Smooth muscle cell (in vitro differentiated cells): ENCODE measurements around the gene MYO6. TPM values are rescaled to one million over a fixed set of nuclear protein-coding genes. Genes with fewer than 3 reads are reported as not detected.

Experiments
- DNase-seq: peaks from one replicate; lab custom pipeline; 2025; ENCODE audit not compliant: unreplicated experiment; lab: John Stamatoyannopoulos, UW
- H2AFZ ChIP-seq: fragments of 200-600 bp; sonication (generic); 2 replicates; pipeline ENCODE4 v1.6.0; 2016; ENCODE audit warnings: antibody characterized with exemption, low read depth, mild to moderate bottlenecking
- H3F3A ChIP-seq: fragments of 200-600 bp; sonication (generic); 2 replicates; pipeline ENCODE4 v1.6.0; 2017; ENCODE audit warnings: antibody characterized with exemption, low read depth
- H3K27ac ChIP-seq: fragments of 200-600 bp; sonication (generic); 2 replicates; pipeline ENCODE4 v1.5.1; 2016; ENCODE audit warnings: low read depth, mild to moderate bottlenecking
- H3K27me3 ChIP-seq: fragments of 200-600 bp; sonication (generic); 2 replicates; pipeline ENCODE4 v1.6.1; 2016; ENCODE audit warnings: low read depth, mild to moderate bottlenecking
- H3K36me3 ChIP-seq: fragments of 200-600 bp; sonication (generic); 2 replicates; pipeline ENCODE4 v1.5.1; 2016; ENCODE audit warnings: low read depth
- H3K4me1 ChIP-seq: fragments of 200-600 bp; sonication (generic); 2 replicates; pipeline ENCODE4 v1.5.1; 2016; ENCODE audit warnings: low read depth
- H3K4me2 ChIP-seq: fragments of 200-600 bp; sonication (generic); 2 replicates; pipeline ENCODE4 v1.6.0; 2016; ENCODE audit warnings: mild to moderate bottlenecking
- H3K4me3 ChIP-seq: fragments of 200-600 bp; sonication (generic); 2 replicates; pipeline ENCODE4 v1.5.1; 2016; ENCODE audit warnings: mild to moderate bottlenecking
- H3K79me2 ChIP-seq: fragments of 200-600 bp; sonication (generic); 2 replicates; pipeline ENCODE4 v1.6.0; 2016; ENCODE audit warnings: low read depth, mild to moderate bottlenecking
- H3K9ac ChIP-seq: fragments of 200-600 bp; sonication (generic); 2 replicates; pipeline ENCODE4 v1.6.0; 2016; ENCODE audit warnings: low read depth
- H3K9me3 ChIP-seq: fragments of 200-600 bp; sonication (generic); replicated peaks from 2 replicates; pipeline ENCODE4 v1.5.1; 2016; ENCODE audit warnings: low read depth
- H4K20me1 ChIP-seq: fragments of 200-600 bp; sonication (generic); 2 replicates; pipeline ENCODE4 v1.6.0; 2016; ENCODE audit warnings: low read depth
- CTCF ChIP-seq: fragments of 200-600 bp; sonication (generic); IDR thresholded peaks from 2 replicates; pipeline ENCODE4 v1.5.1; 2017; ENCODE audit warnings: borderline replicate concordance, mild to moderate bottlenecking, antibody characterized with exemption; ENCODE audit not compliant: insufficient read depth, poor library complexity, severe bottlenecking
- WGBS: methylation state at CpG from one replicate; pipeline ENCODE4 v1.1.7; 2016; ENCODE audit warnings: low lambda C conversion rate; 5-methylcytosine and 5-hydroxymethylcytosine counted together
- polyA plus RNA-seq: library from polyadenylated mRNA; unstranded; fragments of >200 nt; fragmentation: Nextera tagmentation; extraction: Ambion mirVana; gene quantifications from 2 replicates; pipeline ENCODE4 v1.2.1, GENCODE V29; 2016
- total RNA-seq: library from RNA; depleted of rRNA; stranded (reverse); fragments of >200 nt; gene quantifications from 2 replicates; pipeline ENCODE4 v1.2.3, GENCODE V29; 2014

Gene MYO6
- total and polyA plus RNA-seq, 2 experiments from 2014 or later: 10.6 to 22.1 TPM

- Histone ChIP-seq H3K79me2 (no peaks in the 10 kb centered on the region), H3K4me1 (no peaks in the 10 kb centered on the region), H3K27ac (no peak overlapping the region), H3K36me3 (no peaks in the 10 kb centered on the region), H3K9ac (no peak overlapping the region), H2AFZ (no peak overlapping the region), H4K20me1 (no peaks in the 10 kb centered on the region), H3F3A (no peaks in the 10 kb centered on the region), H3K9me3 (no peaks in the 10 kb centered on the region), H3K4me3 (no peak overlapping the region), H3K4me2 (no peak overlapping the region), H3K27me3 (no peaks in the 10 kb centered on the region)
- TF ChIP-seq CTCF: no peak
- no peak for DNase-seq
- WGBS: 97% methylated on average over 2 of the region's 2 CpGs
These were observed 93.7 kb downstream of the MYO6 start for GRCh38 chr6:75842732-75843131.

GRCh38 chr6:75843396-75843795, 94.4 kb downstream of the MYO6 start:
- no peaks in the 10 kb centered on the region for H3K27me3 ChIP-seq
- H3K9ac ChIP-seq: no peak overlapping the region

GRCh38 chr6:75848274-75848673, 99.2 kb downstream of the MYO6 start:
- Histone ChIP-seq H4K20me1 (no peaks in the 10 kb centered on the region), H3K27ac (no peak overlapping the region), H3K4me2 (no peak overlapping the region), H3K79me2 (no peaks in the 10 kb centered on the region), H3K9me3 (no peaks in the 10 kb centered on the region), H3K4me1 (peaks cover 4% of the 10 kb centered on the region), H3K36me3 (no peaks in the 10 kb centered on the region), H3K4me3 (no peak overlapping the region), H3K27me3 (no peaks in the 10 kb centered on the region), H3F3A (peaks cover 10% of the 10 kb centered on the region), H3K9ac (no peak overlapping the region), H2AFZ (no peak overlapping the region)
- TF ChIP-seq CTCF: no peak
- WGBS: 96% methylated on average over 4 of the region's 4 CpGs
- no peak for DNase-seq

More at GRCh38 chr6:75843396-75843795, 94.4 kb downstream of the MYO6 start:
- H4K20me1 ChIP-seq: no peaks in the 10 kb centered on the region
- no peak for DNase-seq
- H3K36me3 ChIP-seq: no peaks in the 10 kb centered on the region
- no peaks in the 10 kb centered on the region for H3F3A ChIP-seq
- H3K4me3 ChIP-seq: no peak overlapping the region
- no peaks in the 10 kb centered on the region for H3K79me2 ChIP-seq
- H3K27ac ChIP-seq: no peak overlapping the region
- no peaks in the 10 kb centered on the region for H3K9me3 ChIP-seq
- no peak overlapping the region for H2AFZ ChIP-seq
- TF ChIP-seq CTCF: no peak
- H3K4me2 ChIP-seq: no peak overlapping the region
- H3K4me1 ChIP-seq: no peaks in the 10 kb centered on the region
- 90% methylated on average over 2 of the region's 2 CpGs for WGBS

- DNase-seq: no peak
These were observed 100.4 kb downstream of the MYO6 start for GRCh38 chr6:75849329-75850025.

More at GRCh38 chr6:75849329-75850025, 100.4 kb downstream of the MYO6 start:
- Histone ChIP-seq H3K79me2 (no peaks in the 10 kb centered on the region), H2AFZ (peak overlapping the region; percentile 6), H3K27me3 (no peaks in the 10 kb centered on the region), H4K20me1 (no peaks in the 10 kb centered on the region), H3K4me3 (peak overlapping the region; percentile 5), H3K27ac (peak overlapping the region; percentile 5), H3K9ac (no peak overlapping the region), H3K4me1 (peaks cover 4% of the 10 kb centered on the region), H3K4me2 (peak overlapping the region; percentile 67), H3K9me3 (no peaks in the 10 kb centered on the region), H3F3A (peaks cover 10% of the 10 kb centered on the region), H3K36me3 (no peaks in the 10 kb centered on the region)
- no peak for TF ChIP-seq CTCF
- WGBS: 10% methylated on average over 9 of the region's 9 CpGs
